ENCODE data around the gene XDH.

Gene XDH

DNA sequence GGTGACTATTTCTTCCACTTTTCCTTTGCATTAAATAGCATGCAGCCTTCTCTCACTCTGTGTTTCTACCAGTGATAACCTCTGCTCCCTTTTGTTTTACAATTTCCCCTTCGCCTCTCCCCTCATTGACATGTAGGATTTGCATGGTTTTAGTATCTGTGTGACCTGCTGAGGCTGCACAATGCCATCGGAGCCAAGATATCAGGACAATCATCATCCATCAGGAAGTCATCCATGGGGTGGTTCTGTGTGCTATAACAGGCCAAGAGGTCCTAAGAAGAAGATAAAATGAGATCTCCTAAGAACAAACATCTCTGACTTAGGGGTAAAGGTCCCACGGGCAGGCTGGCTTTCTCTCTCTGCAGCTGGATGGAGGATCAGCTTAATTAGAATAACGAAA lies 115.0 kb downstream of the XDH start:
- H3K9me3 ChIP-seq (ENCODE audit: control insufficient read depth, low read depth, low read length): no peaks in the 10 kb centered on the region
- no peak overlapping the region for H3K4me3 ChIP-seq (ENCODE audit: low read length)
- peaks cover 11% of the 10 kb centered on the region for H3K4me1 ChIP-seq (ENCODE audit: control insufficient read depth, low read depth, low read length)
- H3K27ac ChIP-seq (ENCODE audit: low read length): no peak overlapping the region
- no peaks in the 10 kb centered on the region for H3K36me3 ChIP-seq (ENCODE audit: control insufficient read depth, low read depth, low read length)
- H3K9ac ChIP-seq (ENCODE audit: low read length): no peak overlapping the region
- H3K27me3 ChIP-seq (ENCODE audit: control insufficient read depth, insufficient read depth, low read length): no peaks in the 10 kb centered on the region

DNA sequence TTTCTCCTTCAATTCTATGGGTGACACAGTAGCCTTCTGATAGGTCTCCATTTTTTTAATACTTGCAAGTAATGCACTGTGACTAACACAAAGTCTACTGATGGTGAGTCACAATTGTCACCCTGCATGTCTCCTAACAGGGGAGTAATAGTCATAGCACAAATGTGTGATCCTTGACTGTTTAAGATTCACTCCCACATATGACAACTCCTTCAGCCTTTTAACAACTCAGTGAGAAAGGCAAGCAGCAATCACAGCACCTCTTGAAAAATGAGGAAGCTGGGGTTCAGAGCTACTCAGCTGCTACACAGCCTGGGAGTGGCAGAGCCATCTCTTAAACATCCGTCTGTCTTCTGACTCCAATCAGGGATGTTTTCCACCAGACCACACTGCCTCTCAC lies 116.8 kb downstream of the XDH start:
- H3K9ac ChIP-seq (ENCODE audit: low read length): no peak overlapping the region

DNA sequence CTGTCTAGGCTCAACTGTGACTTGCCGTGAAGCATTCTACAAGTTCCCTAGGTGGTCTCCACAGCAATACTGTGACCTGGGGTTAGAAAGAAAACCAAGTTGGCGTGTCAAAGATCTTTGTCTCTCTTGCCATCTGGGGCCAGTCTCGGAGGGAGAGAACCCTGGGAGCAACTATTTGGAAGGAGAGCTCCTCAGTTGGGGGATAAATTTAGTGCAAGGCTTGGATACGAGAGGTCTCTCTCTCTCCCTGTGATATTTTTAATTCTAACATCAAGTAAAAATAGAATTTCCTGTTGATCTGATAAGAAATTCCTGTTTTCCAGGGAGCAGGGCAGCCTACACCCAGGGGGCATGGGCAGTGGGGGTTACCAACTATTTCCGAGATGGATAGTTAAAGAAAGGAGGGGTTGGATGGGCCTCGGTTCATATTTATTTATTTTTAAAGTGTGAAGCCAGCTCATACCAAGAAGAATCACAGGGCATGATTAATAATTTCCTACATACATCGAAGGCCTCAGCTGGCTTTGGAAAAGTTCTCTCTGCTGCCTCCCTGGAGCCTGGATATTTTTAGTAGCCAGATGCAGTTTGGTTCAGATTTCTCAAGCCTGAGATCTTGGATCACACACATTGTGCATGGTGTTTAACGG lies 117.8 kb downstream of the XDH start:
- no peak overlapping the region for H3K27ac ChIP-seq (ENCODE audit: low read length)
- no peak overlapping the region for H3K4me3 ChIP-seq (ENCODE audit: low read length)
- no peaks in the 10 kb centered on the region for H3K36me3 ChIP-seq (ENCODE audit: control insufficient read depth, low read depth, low read length)
- H3K9me3 ChIP-seq (ENCODE audit: control insufficient read depth, low read depth, low read length): no peaks in the 10 kb centered on the region
- no peak overlapping the region for H3K9ac ChIP-seq (ENCODE audit: low read length)
- no peaks in the 10 kb centered on the region for H3K27me3 ChIP-seq (ENCODE audit: control insufficient read depth, insufficient read depth, low read length)
- H3K4me1 ChIP-seq (ENCODE audit: control insufficient read depth, low read depth, low read length): peaks cover 11% of the 10 kb centered on the region

More for the DNA sequence above, 116.8 kb downstream of the XDH start:
- no peaks in the 10 kb centered on the region for H3K9me3 ChIP-seq (ENCODE audit: control insufficient read depth, low read depth, low read length)
- no peaks in the 10 kb centered on the region for H3K27me3 ChIP-seq (ENCODE audit: control insufficient read depth, insufficient read depth, low read length)
- H3K36me3 ChIP-seq (ENCODE audit: control insufficient read depth, low read depth, low read length): no peaks in the 10 kb centered on the region
- no peak overlapping the region for H3K27ac ChIP-seq (ENCODE audit: low read length)
- peaks cover 11% of the 10 kb centered on the region for H3K4me1 ChIP-seq (ENCODE audit: control insufficient read depth, low read depth, low read length)
- H3K4me3 ChIP-seq (ENCODE audit: low read length): no peak overlapping the region

DNA sequence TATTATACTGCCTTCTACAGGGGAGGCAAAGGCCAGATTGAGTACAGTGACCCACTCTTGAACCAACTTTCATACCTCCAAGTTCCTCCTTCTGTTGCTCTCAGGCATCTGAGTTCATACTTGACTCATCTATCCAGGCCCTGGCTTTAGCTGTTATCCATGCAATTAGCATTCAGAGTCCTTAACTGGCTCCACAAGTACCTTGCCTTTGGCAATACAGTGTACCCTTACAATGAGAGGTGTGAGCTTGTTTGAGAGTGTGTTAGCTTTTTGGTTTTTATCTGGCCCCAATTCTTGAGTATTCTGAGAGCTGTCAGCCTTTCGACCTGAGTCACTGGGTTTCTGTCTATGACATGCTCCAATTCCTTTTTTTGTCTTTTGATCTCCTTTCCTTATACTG lies 120.3 kb downstream of the XDH start:
- H3K4me3 ChIP-seq (ENCODE audit: low read length): no peak overlapping the region
- no peak overlapping the region for H3K27ac ChIP-seq (ENCODE audit: low read length)
- H3K27me3 ChIP-seq (ENCODE audit: control insufficient read depth, insufficient read depth, low read length): no peaks in the 10 kb centered on the region
- H3K9me3 ChIP-seq (ENCODE audit: control insufficient read depth, low read depth, low read length): no peaks in the 10 kb centered on the region
- no peak overlapping the region for H3K9ac ChIP-seq (ENCODE audit: low read length)
- H3K36me3 ChIP-seq (ENCODE audit: control insufficient read depth, low read depth, low read length): no peaks in the 10 kb centered on the region
- H3K4me1 ChIP-seq (ENCODE audit: control insufficient read depth, low read depth, low read length): peaks cover under 1% of the 10 kb centered on the region

DNA sequence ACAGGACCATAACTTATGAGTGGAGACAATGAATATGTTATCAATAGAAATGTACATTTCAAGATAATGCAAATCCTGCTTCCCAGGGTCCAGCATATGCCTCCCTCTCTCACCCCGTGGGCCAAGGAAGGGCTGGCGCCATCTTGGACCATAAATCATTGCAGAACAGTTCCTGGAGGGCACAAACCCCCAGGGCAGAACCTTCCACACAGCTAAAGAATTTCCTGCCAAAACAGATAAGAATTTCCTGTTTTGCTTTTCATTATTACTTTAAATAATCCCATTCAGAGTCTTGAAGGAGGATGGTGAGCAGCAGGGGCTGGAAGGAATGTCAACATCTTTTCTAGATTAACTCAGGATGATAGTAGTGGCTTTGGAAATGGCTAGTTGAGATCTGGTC lies 126.9 kb downstream of the XDH start:
- no peaks in the 10 kb centered on the region for H3K4me1 ChIP-seq (ENCODE audit: control insufficient read depth, low read depth, low read length)
- no peak overlapping the region for H3K9ac ChIP-seq (ENCODE audit: low read length)
- H3K9me3 ChIP-seq (ENCODE audit: control insufficient read depth, low read depth, low read length): no peaks in the 10 kb centered on the region
- H3K4me3 ChIP-seq (ENCODE audit: low read length): no peak overlapping the region
- H3K27ac ChIP-seq (ENCODE audit: low read length): no peak overlapping the region
- no peaks in the 10 kb centered on the region for H3K36me3 ChIP-seq (ENCODE audit: control insufficient read depth, low read depth, low read length)
- no peaks in the 10 kb centered on the region for H3K27me3 ChIP-seq (ENCODE audit: control insufficient read depth, insufficient read depth, low read length)

DNA sequence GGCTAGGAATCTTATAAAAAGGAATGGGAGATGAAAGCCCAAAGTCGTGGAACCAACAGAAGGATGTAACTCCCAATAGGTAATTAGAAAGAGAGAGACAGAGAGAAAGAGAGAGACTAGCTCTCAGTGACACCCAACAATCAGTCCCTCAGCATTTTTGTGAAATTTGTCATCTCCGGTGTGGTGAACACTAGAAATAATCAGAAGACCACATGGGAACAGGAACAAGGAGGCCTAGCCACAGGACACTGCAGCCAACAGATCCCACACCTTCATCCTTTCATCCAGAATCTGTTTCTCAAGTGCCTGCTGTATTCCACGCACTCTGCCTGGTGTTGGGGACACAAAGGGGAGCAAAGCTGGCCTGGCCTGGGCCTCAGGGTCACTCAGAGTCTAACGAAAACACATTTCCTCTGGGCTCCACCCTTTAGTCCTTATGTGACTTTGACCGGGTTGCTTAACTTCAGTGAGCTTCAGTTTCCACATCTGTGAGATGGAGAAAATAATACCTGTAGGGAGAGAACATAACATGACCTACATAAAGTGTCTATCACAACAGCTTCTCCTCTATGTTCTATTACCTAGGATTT lies 127.5 kb downstream of the XDH start:
- no peak overlapping the region for H3K4me3 ChIP-seq (ENCODE audit: low read length)
- H3K4me1 ChIP-seq (ENCODE audit: control insufficient read depth, low read depth, low read length): no peaks in the 10 kb centered on the region
- no peaks in the 10 kb centered on the region for H3K27me3 ChIP-seq (ENCODE audit: control insufficient read depth, insufficient read depth, low read length)
- H3K9me3 ChIP-seq (ENCODE audit: control insufficient read depth, low read depth, low read length): no peaks in the 10 kb centered on the region
- no peaks in the 10 kb centered on the region for H3K36me3 ChIP-seq (ENCODE audit: control insufficient read depth, low read depth, low read length)
- no peak overlapping the region for H3K9ac ChIP-seq (ENCODE audit: low read length)
- H3K27ac ChIP-seq (ENCODE audit: low read length): no peak overlapping the region

DNA sequence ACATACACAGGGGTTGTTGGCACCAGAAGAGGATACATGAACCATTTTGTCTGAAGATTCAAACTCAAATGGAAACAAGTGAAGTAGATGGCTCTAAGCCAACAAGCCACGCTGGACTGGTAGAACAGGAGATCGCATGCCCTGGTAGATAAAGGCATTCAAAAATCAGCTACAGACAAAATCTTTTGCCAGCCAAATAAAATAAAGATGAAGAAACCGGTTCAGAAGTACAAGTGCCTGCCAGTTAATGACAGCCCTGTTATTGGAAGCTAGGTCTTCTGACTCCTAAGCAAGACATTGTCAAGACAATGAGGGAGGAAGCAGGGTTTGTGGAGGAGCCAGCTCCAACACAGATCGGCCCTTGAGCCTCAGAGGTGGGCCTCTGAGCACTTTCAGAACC lies 128.3 kb downstream of the XDH start:
- H3K27me3 ChIP-seq (ENCODE audit: control insufficient read depth, insufficient read depth, low read length): no peaks in the 10 kb centered on the region
- H3K36me3 ChIP-seq (ENCODE audit: control insufficient read depth, low read depth, low read length): no peaks in the 10 kb centered on the region
- H3K4me1 ChIP-seq (ENCODE audit: control insufficient read depth, low read depth, low read length): no peaks in the 10 kb centered on the region
- H3K4me3 ChIP-seq (ENCODE audit: low read length): no peak overlapping the region
- H3K27ac ChIP-seq (ENCODE audit: low read length): no peak overlapping the region
- no peaks in the 10 kb centered on the region for H3K9me3 ChIP-seq (ENCODE audit: control insufficient read depth, low read depth, low read length)
- no peak overlapping the region for H3K9ac ChIP-seq (ENCODE audit: low read length)

Measured in iPS-18a (cell line).